Measurements from ENCODE around the gene LRRC43.

LRRC43 gene

GRCh38 chr12:122207391-122207790 lies 24.5 kb downstream of the LRRC43 start:
- Histone ChIP-seq H3K4ac (ENCODE audit: low read depth, low read length) (no peak overlapping the region), H3K23ac (ENCODE audit: low read length) (no peak overlapping the region), H3K4me3 (ENCODE audit: low read depth, low read length) (no peak overlapping the region), H4K8ac (ENCODE audit: low read depth, low read length) (no peak overlapping the region), H3K36me3 (ENCODE audit: control insufficient read depth in 1 of 2, insufficient read depth in 2 of 2, low read length in 2 of 2) (peaks cover 31 to 40% of the 10 kb centered on the region in 2 experiments), H2BK5ac (ENCODE audit: low read depth, low read length, poor library complexity) (no peak overlapping the region), H3K79me1 (ENCODE audit: low read length) (peaks cover 2% of the 10 kb centered on the region), H2AFZ (ENCODE audit: insufficient read depth, low read length, poor library complexity) (no peak overlapping the region), H3K9ac (ENCODE audit: low read length) (no peak overlapping the region), H3K14ac (ENCODE audit: low read length) (no peak overlapping the region), H3K79me2 (ENCODE audit: control insufficient read depth, insufficient read depth, low read length, poor library complexity) (no peaks in the 10 kb centered on the region), H2BK12ac (ENCODE audit: low read length) (no peak overlapping the region), H3K27me3 (ENCODE audit: insufficient read depth, low read length) (peaks cover 13% of the 10 kb centered on the region), H3K4me2 (ENCODE audit: low read length) (no peak overlapping the region), H2AK5ac (ENCODE audit: low read length) (no peak overlapping the region), H3K27ac (ENCODE audit: low read depth, low read length) (no peak overlapping the region), H2BK120ac (ENCODE audit: insufficient read depth, low read length, poor library complexity) (no peak overlapping the region), H4K12ac (ENCODE audit: low read depth, low read length) (no peak overlapping the region), H3K18ac (ENCODE audit: low read length) (no peak overlapping the region), H3K4me1 (ENCODE audit: control insufficient read depth in 1 of 2, insufficient read depth in 2 of 2, low read length in 2 of 2) (peaks cover 6 to 9% of the 10 kb centered on the region in 2 experiments), H3K9me3 (ENCODE audit: insufficient read depth, low read depth, low read length) (peaks cover 1% of the 10 kb centered on the region), H4K91ac (ENCODE audit: low read depth, low read length) (no peak overlapping the region)
- WGBS (ENCODE audit: extremely low coverage, insufficient coverage, insufficient read length): no CpG with 5 or more reads among the region's 8 CpGs
- no peak for DNase-seq

DNA sequence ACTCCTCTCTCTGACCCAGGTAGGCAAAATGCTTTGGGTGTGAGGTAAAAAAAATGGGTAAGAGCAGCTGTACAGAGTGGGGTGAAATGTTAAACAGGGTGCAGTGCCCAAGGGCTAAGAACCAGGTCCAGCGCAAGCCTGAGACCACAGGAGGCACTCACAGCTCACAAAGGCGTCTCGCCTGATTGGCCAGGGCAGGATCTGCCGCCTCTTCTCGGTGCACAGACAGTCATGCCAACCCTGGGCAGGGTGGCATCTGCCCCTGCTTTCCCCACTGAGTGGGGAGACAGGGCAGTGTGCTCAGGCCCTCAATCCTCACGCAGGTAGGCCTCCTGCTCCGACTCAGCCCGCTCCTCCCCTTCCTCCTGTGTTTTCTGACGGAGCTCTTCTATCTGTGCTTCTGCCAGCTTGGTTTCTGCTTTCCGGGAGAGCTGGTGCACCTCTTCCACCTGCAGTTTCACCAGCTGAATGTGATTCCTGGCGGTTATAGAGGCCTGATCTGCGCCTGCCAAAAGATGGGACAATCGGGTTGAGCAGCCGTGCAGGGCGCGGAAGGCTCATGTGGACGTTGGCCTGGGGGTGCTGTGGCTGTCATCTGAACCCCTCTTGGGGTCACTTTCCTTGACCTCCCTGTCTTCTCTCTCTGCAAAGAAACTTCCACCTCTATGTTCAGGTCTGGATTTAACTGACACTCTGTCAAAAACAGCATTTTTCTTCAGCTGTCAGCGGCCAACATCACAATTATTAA lies 25.3 kb downstream of the LRRC43 start:
- H2BK5ac ChIP-seq (ENCODE audit: low read depth, low read length, poor library complexity): no peak overlapping the region
- H3K36me3 ChIP-seq (ENCODE audit: control insufficient read depth in 1 of 2, insufficient read depth in 2 of 2, low read length in 2 of 2): peaks cover 39 to 46% of the 10 kb centered on the region in 2 experiments
- H4K91ac ChIP-seq (ENCODE audit: low read depth, low read length): no peak overlapping the region
- no peak overlapping the region for H2AK5ac ChIP-seq (ENCODE audit: low read length)
- no peak overlapping the region for H3K27ac ChIP-seq (ENCODE audit: low read depth, low read length)
- H4K12ac ChIP-seq (ENCODE audit: low read depth, low read length): no peak overlapping the region
- H3K9ac ChIP-seq (ENCODE audit: low read length): no peak overlapping the region
- DNase-seq: no peak
- peaks cover 6% of the 10 kb centered on the region in 2 experiments for H3K4me1 ChIP-seq (ENCODE audit: control insufficient read depth in 1 of 2, insufficient read depth in 2 of 2, low read length in 2 of 2)
- H2AFZ ChIP-seq (ENCODE audit: insufficient read depth, low read length, poor library complexity): no peak overlapping the region
- no peak overlapping the region for H3K23ac ChIP-seq (ENCODE audit: low read length)
- peaks cover 1% of the 10 kb centered on the region for H3K9me3 ChIP-seq (ENCODE audit: insufficient read depth, low read depth, low read length)
- H3K4me2 ChIP-seq (ENCODE audit: low read length): no peak overlapping the region
- H3K79me2 ChIP-seq (ENCODE audit: control insufficient read depth, insufficient read depth, low read length, poor library complexity): no peaks in the 10 kb centered on the region
- H4K8ac ChIP-seq (ENCODE audit: low read depth, low read length): no peak overlapping the region
- peaks cover 13% of the 10 kb centered on the region for H3K27me3 ChIP-seq (ENCODE audit: insufficient read depth, low read length)
- H3K4me3 ChIP-seq (ENCODE audit: low read depth, low read length): no peak overlapping the region
- H3K14ac ChIP-seq (ENCODE audit: low read length): no peak overlapping the region
- H3K18ac ChIP-seq (ENCODE audit: low read length): no peak overlapping the region
- no peak overlapping the region for H2BK120ac ChIP-seq (ENCODE audit: insufficient read depth, low read length, poor library complexity)
- no peak overlapping the region for H3K4ac ChIP-seq (ENCODE audit: low read depth, low read length)
- no peak overlapping the region for H2BK12ac ChIP-seq (ENCODE audit: low read length)
- no CpG with 5 or more reads among the region's 18 CpGs for WGBS (ENCODE audit: extremely low coverage, insufficient coverage, insufficient read length)
- peaks cover 2% of the 10 kb centered on the region for H3K79me1 ChIP-seq (ENCODE audit: low read length)

DNA sequence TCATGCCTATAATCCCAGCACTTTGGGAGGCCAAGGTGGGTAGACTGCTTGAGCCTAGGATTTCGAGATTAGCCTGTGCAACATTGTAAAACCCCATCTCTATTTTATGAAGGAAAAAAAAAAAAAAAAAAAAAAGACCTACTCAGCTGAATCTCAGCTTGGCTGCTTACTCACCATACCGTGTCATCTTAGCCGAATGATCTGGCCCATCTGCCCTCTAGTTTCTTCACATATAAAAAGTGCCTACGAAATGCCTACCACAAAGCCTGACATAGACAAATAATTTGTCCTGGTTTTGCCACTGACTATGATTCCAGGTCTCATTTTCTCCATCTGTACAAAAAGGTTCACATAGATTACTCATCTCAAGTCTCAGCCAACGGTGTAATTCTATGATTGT lies 32.8 kb downstream of the LRRC43 start:
- H2BK5ac ChIP-seq (ENCODE audit: low read depth, low read length, poor library complexity): no peak overlapping the region
- no peaks in the 10 kb centered on the region for H3K4me1 ChIP-seq (ENCODE audit: control insufficient read depth in 1 of 2, insufficient read depth in 2 of 2, low read length in 2 of 2)
- H4K91ac ChIP-seq (ENCODE audit: low read depth, low read length): no peak overlapping the region
- no CpG with 5 or more reads among the region's 5 CpGs for WGBS (ENCODE audit: extremely low coverage, insufficient coverage, insufficient read length)
- no peak overlapping the region for H3K27ac ChIP-seq (ENCODE audit: low read depth, low read length)
- H3K23ac ChIP-seq (ENCODE audit: low read length): no peak overlapping the region
- no peaks in the 10 kb centered on the region for H3K79me1 ChIP-seq (ENCODE audit: low read length)
- H3K4ac ChIP-seq (ENCODE audit: low read depth, low read length): no peak overlapping the region
- no peak overlapping the region for H2AFZ ChIP-seq (ENCODE audit: insufficient read depth, low read length, poor library complexity)
- no peak overlapping the region for H3K4me2 ChIP-seq (ENCODE audit: low read length)
- no peak overlapping the region for H3K4me3 ChIP-seq (ENCODE audit: low read depth, low read length)
- H4K12ac ChIP-seq (ENCODE audit: low read depth, low read length): no peak overlapping the region
- peaks cover 49 to 53% of the 10 kb centered on the region in 2 experiments for H3K36me3 ChIP-seq (ENCODE audit: control insufficient read depth in 1 of 2, insufficient read depth in 2 of 2, low read length in 2 of 2)
- no peak overlapping the region for H3K18ac ChIP-seq (ENCODE audit: low read length)
- H3K9ac ChIP-seq (ENCODE audit: low read length): no peak overlapping the region
- H2BK12ac ChIP-seq (ENCODE audit: low read length): no peak overlapping the region
- no peak overlapping the region for H2BK120ac ChIP-seq (ENCODE audit: insufficient read depth, low read length, poor library complexity)
- DNase-seq: no peak
- H2AK5ac ChIP-seq (ENCODE audit: low read length): no peak overlapping the region
- no peaks in the 10 kb centered on the region for H3K9me3 ChIP-seq (ENCODE audit: insufficient read depth, low read depth, low read length)
- H3K79me2 ChIP-seq (ENCODE audit: control insufficient read depth, insufficient read depth, low read length, poor library complexity): no peaks in the 10 kb centered on the region
- H3K14ac ChIP-seq (ENCODE audit: low read length): no peak overlapping the region
- no peak overlapping the region for H4K8ac ChIP-seq (ENCODE audit: low read depth, low read length)
- H3K27me3 ChIP-seq (ENCODE audit: insufficient read depth, low read length): no peaks in the 10 kb centered on the region

DNA sequence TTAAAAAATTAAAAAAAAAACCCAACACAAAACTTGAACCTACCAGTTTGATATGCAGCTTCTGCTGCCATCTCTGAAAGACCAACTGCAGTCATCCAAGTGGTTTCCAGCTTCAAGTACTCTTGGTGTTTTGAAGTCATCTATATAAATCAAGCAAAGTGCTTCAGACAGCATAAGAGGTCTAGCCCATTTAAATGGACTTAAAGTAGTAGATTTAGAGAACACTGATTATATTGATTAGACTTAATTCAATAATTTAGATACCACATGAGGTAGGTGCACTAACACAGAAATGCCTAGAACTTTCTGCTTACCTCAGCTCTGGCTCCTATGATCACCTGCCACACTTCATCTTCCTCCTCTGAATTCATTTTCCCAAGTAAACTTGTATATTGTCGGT lies 33.5 kb downstream of the LRRC43 start:
- no peak overlapping the region for H3K4me2 ChIP-seq (ENCODE audit: low read length)
- H3K23ac ChIP-seq (ENCODE audit: low read length): no peak overlapping the region
- H3K9ac ChIP-seq (ENCODE audit: low read length): no peak overlapping the region
- H3K14ac ChIP-seq (ENCODE audit: low read length): no peak overlapping the region
- no peaks in the 10 kb centered on the region for H3K27me3 ChIP-seq (ENCODE audit: insufficient read depth, low read length)
- no peak overlapping the region for H3K4me3 ChIP-seq (ENCODE audit: low read depth, low read length)
- H2BK5ac ChIP-seq (ENCODE audit: low read depth, low read length, poor library complexity): no peak overlapping the region
- H3K18ac ChIP-seq (ENCODE audit: low read length): no peak overlapping the region
- H2AFZ ChIP-seq (ENCODE audit: insufficient read depth, low read length, poor library complexity): no peak overlapping the region
- H3K79me1 ChIP-seq (ENCODE audit: low read length): no peaks in the 10 kb centered on the region
- H3K79me2 ChIP-seq (ENCODE audit: control insufficient read depth, insufficient read depth, low read length, poor library complexity): no peaks in the 10 kb centered on the region
- WGBS (ENCODE audit: extremely low coverage, insufficient coverage, insufficient read length): no CpG with 5 or more reads among the region's 1 CpG
- no peaks in the 10 kb centered on the region for H3K9me3 ChIP-seq (ENCODE audit: insufficient read depth, low read depth, low read length)
- no peak for DNase-seq
- no peak overlapping the region for H4K91ac ChIP-seq (ENCODE audit: low read depth, low read length)
- no peak overlapping the region for H2BK12ac ChIP-seq (ENCODE audit: low read length)
- peaks cover 45 to 50% of the 10 kb centered on the region in 2 experiments for H3K36me3 ChIP-seq (ENCODE audit: control insufficient read depth in 1 of 2, insufficient read depth in 2 of 2, low read length in 2 of 2)
- H3K4ac ChIP-seq (ENCODE audit: low read depth, low read length): no peak overlapping the region
- no peaks in the 10 kb centered on the region for H3K4me1 ChIP-seq (ENCODE audit: control insufficient read depth in 1 of 2, insufficient read depth in 2 of 2, low read length in 2 of 2)
- H3K27ac ChIP-seq (ENCODE audit: low read depth, low read length): no peak overlapping the region
- no peak overlapping the region for H4K8ac ChIP-seq (ENCODE audit: low read depth, low read length)
- no peak overlapping the region for H4K12ac ChIP-seq (ENCODE audit: low read depth, low read length)
- no peak overlapping the region for H2BK120ac ChIP-seq (ENCODE audit: insufficient read depth, low read length, poor library complexity)
- H2AK5ac ChIP-seq (ENCODE audit: low read length): no peak overlapping the region
